NCI-H2196 (cell line): Measurements from ENCODE around the gene RAB8A.

ENCODE experiments used
- DNase-seq: peaks from one replicate; lab custom pipeline; 2025; ENCODE audit not compliant: unreplicated experiment; lab: John Stamatoyannopoulos, UW

Gene RAB8A

DNA sequence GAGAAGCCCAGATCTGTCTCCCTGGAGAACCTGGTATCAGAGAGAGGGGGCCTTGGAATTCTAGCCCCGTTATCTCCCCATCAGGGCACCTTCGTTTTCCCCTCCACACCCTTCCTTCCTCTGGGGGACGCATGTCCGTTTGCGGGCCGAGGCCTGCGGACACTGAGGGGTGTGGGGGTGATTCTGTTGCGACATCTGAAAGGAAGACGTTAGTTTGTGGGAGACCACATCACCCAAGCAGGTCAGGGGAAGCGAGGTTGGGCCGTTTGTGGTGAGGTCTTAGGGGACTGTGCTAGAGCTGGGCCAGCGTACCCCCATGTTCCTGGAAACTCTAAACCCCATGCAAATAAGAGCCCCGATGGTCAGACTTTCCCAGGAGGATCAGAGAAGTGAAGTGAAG lies 28.1 kb downstream of the RAB8A start:
- no peak for DNase-seq

- no peak for DNase-seq
These were observed 29.4 kb downstream of the RAB8A start for GRCh38 chr19:16141043-16141442.

GRCh38 chr19:16142032-16142580 lies 30.4 kb downstream of the RAB8A start:
- DNase-seq: no peak

- DNase-seq: peak; percentile 88
These were observed 31.9 kb downstream of the RAB8A start, which contains the start of gene HSH2D for GRCh38 chr19:16143399-16144215. TSS of gene HSH2D (plus strand) at chr19:16143685. CDS start at chr19:16148751, 5,066 bp downstream.

DNA sequence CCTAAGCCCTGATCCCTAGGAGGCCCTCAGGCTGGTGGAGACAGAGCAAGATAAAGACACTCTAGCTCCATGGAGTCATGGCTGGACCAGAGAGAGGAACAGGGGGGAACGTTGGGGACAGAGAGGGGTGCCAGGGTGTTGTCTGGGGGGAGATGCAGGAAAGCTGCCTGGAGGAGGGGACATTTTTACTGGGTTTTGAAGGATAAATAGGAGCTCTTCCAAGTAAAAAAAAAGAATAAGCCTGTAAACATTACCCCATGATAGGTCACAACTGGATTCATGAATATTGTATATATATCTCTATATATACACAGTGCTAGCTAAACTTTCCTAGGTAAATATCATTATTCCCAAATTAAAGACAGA lies 32.5 kb downstream of the RAB8A start:
- DNase-seq: no peak

- DNase-seq: no peak
These were observed 34.4 kb downstream of the RAB8A start for GRCh38 chr19:16146112-16146511.

- no peak for DNase-seq
These were observed 36.9 kb downstream of the RAB8A start for GRCh38 chr19:16148443-16149229.

DNA sequence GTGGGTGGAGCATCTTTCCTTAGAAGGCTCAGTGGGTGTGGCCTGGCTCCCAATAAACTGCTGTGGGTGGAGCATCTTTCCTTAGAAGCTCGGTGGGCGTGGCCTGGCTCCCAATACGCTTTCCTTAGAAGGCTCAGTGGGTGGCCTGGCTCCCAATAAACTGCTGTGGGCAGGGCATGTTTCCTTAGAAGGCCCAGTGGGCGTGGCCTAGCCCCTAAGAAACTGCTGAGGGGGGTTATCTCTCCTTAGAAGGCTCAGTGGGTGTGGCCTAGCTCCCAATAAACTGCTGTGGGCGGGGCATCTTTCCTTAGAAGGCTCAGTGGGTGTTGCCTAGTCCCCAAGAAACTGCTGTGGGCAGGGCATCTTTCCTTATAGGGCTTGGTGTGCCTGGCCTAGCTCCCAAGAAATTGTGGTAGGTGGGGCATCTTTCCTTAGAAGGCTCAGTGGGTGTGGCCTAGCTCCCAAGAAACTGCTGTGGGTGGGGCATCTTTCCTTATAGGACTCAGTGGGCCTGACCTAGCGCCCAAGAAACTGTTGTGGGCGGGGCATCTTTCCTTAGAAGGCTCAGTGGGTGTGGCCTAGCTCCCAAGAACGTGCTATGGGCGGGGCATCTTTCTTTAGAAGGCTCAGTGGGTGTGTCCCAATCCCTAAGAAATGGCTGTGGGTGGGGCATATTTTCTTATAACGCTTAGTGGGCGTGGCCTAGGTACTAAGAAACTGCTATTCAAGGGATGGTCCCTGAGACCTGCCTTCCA lies 42.1 kb downstream of the RAB8A start:
- no peak for DNase-seq

DNA sequence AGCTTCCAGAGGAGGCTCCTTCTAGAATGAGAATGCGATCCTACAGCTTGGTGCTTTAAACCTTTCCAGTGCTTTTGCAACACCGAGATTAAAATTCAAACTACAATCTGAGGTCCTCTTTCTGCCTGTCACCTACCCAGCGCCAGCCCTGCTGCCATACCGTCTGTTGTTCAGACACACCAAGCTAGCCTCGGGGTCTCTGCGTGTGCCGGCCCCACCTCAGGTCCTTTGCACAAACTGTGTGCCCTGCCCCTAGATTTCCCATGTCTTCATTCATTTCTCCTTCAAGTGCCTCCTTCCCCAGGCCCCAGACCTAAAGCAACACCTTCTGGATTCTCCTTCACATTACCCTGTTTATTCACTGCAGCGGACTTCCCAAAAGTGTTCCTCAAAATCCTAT lies 42.9 kb downstream of the RAB8A start:
- DNase-seq: no peak

DNA sequence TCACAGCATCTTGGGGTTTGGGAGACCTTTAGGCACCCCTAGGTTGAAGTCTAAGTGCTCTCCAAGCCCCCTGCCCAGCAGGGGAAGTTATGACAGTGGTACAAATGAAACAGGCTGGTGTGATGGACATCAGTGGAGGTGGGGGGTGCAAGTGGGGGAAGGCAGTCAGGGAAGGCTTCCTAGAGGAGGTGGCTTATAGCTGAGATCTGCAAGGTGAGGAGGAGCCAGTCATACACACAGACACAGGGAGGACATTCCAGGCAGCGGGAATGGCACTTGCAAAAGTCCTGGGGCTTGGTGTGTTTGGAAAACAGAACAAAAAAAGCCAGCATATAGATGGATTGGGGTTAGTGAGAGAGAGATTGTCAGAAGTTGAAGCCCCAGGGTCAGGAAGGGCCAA lies 43.4 kb downstream of the RAB8A start:
- DNase-seq: no peak

- DNase-seq: no peak
These were observed 45.2 kb downstream of the RAB8A start for GRCh38 chr19:16156904-16157303.

GRCh38 chr19:16157601-16158000 lies 45.9 kb downstream of the RAB8A start:
- no peak for DNase-seq

DNA sequence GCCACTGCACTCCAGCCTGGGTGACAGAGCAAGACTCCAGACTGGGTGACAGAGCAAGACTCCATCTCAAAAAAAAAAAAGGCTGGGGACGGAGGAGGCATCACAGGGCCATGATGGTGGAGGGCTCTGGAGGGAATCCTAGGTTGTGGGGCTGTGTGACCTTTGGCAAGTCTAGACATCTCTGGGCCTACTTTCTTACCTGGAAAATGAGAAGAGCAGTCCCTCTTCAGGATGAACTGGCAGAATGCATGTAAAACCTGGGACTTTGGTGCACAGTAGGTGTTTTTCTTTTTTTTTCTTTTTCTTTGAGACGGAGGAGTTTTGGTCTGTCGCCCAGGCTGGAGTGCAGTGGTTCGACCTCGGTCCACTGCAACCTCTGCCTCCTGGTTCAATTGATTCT lies 48.0 kb downstream of the RAB8A start:
- DNase-seq: no peak

DNA sequence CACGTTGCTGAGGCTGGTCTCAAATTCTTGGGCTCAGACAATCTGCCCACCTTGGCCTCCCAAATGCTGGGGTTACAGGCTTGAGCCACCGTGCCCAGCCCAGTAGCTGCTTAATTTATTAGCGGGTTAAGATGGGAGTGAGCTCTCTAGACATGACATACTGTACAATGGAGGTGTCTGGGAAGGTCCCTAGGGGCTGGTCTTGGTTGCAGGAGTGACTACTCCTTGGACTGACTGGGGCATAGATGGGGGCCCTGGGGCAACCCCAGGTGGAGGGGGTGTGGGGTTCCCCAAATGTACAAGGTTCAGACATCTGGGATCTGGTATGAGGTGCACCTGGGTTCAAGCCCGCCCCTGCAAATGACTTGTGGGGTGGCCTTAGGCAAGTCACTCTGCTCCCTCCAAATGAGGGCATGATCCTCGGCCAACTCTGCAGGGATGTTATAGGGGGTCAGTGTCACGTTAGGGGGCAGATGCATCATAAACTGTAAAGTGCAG lies 48.8 kb downstream of the RAB8A start:
- no peak for DNase-seq

DNA sequence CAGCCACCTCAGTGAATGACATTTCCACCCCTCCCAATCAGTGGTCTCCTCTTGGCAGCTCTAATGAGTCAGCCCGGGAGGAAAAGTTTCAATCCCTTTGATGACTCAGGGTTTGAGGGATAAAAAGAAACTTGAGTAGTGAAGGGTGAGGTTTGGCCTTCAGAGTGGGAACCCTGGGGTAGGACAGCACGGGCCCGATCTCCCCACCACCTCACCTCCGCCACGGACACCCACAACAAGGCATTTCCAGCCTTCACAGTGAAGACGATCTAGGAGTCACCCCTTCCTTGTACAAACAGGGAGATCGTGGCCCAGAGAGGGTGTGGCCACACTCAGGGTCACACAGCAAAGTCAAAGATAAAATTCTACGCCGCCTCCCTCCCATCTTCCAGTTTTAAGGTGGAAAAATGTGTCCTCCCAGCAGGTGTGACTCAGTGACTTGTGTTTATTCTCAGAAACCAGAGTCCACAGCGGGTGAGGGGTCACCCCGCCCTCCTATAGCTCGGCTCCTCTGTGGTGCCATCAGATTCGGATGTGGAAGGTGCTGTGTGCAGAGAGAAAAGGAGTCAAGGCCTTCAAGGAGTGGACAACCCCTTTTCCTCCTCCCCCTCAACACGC lies 49.4 kb downstream of the RAB8A start:
- no peak for DNase-seq

GRCh38 chr19:16161840-16162239 lies 50.2 kb downstream of the RAB8A start:
- no peak for DNase-seq

DNA sequence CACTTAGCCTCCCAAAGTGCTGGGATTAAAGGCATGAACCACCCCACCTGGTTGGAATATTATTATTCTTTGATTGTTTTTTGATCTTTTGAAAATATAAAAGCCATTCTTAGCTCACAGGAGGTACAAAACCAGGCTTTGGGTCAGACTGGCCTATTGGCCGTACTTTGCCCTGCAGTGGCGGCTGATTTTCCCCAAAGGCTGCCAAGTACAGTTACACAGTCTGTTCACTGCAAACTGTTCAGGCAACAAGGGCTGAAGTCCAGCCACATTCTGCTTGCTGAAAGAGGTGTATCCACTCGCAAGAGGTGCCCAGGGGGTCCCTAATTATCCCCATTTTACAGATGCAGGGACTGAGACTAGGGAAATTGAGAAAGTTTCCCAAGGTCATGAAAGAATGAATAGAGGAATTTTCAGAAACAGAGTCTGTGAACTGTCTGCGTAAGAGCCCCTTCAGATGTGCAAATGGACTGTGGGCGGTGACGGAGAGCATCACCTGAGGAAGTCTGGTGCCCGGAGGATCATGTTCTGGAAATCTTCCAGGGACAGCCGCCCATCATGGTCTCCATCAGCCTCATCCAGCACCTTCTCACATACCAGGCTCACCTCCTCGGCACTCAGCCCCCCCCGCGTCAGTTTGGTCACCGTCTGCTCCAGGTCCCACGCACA lies 52.7 kb downstream of the RAB8A start:
- DNase-seq: no peak

DNA sequence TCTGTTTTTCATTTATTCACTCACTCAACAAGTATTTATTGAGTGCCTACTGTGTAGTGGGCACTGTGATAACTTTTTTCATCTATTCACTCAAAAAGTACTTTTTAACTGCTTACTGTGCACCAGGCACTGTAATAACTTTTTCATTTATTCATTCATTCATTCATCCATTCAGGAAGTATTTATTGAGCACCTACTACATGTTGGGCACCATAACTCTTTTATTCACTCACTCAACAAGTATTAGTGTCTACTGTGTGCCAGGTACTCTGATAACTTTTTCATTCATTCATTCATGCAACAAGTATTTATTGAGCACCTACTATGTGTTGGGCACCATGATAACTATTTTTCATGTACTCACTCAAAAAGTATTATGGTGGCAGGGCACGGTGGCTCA lies 54.7 kb downstream of the RAB8A start:
- DNase-seq: no peak

DNA sequence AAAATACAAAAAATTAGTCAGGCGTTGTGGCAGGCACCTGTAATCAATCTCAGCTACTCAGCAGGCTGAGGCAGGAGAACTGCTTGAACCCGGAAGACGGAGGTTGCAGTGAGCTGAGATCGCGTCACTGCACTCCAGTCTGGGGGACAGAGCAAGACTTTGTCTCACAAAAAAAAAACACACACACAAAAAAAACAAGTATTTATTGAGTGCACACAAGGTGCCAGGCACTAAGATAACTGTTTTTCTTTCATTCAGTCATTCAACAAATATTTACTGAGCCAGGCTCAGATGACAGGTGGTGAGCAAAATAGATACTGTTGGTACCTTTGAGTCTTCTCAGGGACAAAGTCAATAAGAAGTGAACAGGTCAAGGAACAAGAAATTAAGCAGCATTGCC lies 55.4 kb downstream of the RAB8A start:
- no peak for DNase-seq

DNA sequence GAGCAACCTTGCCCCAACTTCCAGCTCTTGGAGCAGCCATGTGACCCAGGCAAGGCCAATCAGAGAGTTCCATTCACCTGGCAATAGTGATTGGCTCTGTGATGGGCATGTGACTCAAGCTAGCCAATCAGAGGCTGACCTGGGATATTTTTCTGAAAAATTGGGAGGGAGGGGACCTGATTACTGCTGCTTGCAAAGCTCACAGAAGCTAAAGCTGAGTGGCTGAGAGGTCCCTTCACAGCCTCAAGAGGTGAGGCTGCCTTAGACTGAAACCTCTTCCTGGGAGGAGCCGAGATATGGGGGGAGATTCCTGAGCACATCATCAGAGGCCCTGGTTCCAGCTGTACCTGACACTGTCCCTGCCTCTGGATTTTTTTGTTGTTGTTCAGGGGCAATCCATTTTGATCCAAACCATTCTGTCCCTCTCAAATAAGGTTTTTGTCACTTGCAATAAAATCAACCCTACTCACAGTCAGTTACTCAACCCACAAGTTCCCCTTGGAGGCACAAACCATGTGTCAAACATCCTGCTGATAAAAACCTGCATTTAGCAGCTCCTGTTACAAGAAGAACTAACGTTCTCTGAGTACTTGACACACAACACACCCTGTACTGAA lies 56.9 kb downstream of the RAB8A start:
- DNase-seq: no peak
